ENCODE results near the gene LRFN4.

Gene LRFN4

GRCh38 chr11:66894141-66894540 lies 37.3 kb downstream of the LRFN4 start:
- no peak for DNase-seq

GRCh38 chr11:66901964-66902390 lies 45.1 kb downstream of the LRFN4 start:
- DNase-seq, result no peak

GRCh38 chr11:66902486-66903177 lies 45.8 kb downstream of the LRFN4 start:
- no peak for DNase-seq

GRCh38 chr11:66904055-66904454 lies 47.2 kb downstream of the LRFN4 start:
- DNase-seq, result no peak

DNA sequence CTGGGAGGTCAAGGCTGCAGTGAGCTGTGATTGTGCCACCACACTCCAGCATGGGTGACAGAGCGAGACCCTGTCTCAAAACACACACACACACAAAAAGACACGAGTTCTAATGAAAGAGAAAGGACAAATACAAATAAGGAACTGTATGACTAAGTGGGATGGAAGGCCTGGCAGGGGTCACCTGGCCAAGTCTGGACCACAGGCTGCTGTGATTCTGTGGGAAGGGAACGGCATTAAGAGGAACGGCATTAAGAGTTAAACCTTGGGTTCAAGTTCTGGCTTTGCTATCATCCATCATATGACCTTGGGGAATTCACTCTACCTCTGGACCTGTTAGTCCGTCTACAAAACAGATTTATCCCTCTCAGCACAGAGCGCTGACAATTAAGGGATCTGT lies 47.7 kb downstream of the LRFN4 start:
- no peak for DNase-seq

- no peak for DNase-seq
These were observed 48.2 kb downstream of the LRFN4 start for GRCh38 chr11:66904981-66905521.

DNA sequence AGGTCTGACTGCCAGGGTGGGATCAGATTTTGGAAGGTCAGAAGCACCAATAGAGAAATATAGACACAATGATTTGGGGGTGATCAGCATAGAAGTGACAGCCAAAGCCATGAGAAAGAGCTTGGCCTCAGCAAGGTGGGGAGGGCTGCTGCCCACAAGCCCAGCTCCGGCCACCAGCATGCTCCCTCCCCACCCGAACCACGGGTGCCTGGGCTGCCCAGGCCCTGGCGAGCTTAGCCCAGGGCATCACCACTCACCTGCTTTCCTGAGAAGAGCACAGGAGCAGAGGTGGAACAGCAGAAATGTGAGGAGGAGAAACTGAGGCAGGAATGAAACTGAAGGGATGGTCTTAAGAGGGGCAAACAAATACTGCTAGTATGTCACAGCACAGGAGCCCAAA lies 48.8 kb downstream of the LRFN4 start:
- DNase-seq, result no peak

DNA sequence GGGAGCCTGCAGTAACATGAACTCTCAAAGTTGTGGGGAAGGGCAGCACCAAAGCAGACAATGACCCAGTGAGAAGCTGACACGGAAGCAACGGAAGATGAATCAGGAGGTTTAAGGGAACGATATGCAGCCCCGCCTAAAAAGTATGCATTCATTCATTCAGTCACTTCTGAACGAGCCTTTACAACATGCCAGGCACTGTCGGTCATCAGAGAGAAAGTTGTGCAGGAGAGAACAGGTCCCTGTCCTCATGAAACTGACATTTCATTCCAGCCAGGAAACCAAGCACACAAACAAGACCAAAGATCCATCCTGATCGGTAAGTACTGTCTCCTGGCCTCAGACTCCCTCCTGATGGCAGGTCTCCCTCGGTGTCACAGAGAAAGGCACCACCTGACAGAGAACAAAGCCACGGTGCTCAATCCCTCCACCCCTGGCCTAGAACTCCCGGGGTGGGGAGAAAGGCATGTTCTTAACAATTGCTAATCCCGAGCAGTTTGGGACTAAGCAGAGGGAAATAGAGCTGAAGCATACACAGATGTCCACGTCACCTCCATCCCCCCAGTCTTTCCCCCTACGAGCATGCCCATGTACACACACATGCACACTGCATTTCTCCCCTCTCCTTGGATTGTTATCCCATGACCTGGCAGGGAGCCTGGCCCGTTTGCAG lies 49.3 kb downstream of the LRFN4 start:
- no peak for DNase-seq

- no peak for DNase-seq
These were observed 51.1 kb downstream of the LRFN4 start for GRCh38 chr11:66907751-66908630.

DNA sequence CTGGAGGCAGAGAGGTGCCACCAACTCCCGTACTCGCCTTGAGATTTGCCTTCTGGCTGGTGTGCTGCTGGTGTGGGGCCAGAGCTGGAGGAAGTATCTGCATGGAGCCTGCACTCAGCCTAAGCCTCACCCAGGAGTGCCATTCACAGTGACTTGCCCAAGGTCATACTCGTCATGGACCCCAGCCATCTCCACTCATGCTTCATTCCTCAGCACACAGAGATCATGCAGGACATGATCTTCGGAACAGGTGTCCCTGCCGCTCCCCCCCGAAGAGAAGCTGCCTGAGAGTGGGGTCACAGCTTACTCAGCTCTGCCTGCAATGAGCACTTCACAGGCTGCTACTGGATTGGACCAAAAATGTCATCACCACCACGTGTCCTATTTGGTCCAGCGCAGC lies 52.3 kb downstream of the LRFN4 start:
- DNase-seq, result no peak

- DNase-seq, result no peak
These were observed 53.2 kb downstream of the LRFN4 start for GRCh38 chr11:66910016-66910415.

Data from NCI-H1048 (cell line).